ENCODE data around the gene SLC22A23.

SLC22A23 gene

GRCh38 chr6:3258201-3258600, 198.6 kb downstream of the SLC22A23 start:
- no peak for FAIRE-seq
- TF ChIP-seq CTCF (IDR thresholded peaks at IDR 0.05; ENCODE audit: insufficient read depth, missing control alignments): no peak

GRCh38 chr6:3253597-3253961, 203.3 kb downstream of the SLC22A23 start:
- DNase-seq (ENCODE audit: insufficient read length, low spot score) (no peak), FAIRE-seq (no peak)
- no peak for TF ChIP-seq CTCF (IDR thresholded peaks at IDR 0.05; ENCODE audit: insufficient read depth, missing control alignments)

More at GRCh38 chr6:3258201-3258600, 198.6 kb downstream of the SLC22A23 start:
- no peak for DNase-seq (ENCODE audit: insufficient read length, low spot score)

DNA sequence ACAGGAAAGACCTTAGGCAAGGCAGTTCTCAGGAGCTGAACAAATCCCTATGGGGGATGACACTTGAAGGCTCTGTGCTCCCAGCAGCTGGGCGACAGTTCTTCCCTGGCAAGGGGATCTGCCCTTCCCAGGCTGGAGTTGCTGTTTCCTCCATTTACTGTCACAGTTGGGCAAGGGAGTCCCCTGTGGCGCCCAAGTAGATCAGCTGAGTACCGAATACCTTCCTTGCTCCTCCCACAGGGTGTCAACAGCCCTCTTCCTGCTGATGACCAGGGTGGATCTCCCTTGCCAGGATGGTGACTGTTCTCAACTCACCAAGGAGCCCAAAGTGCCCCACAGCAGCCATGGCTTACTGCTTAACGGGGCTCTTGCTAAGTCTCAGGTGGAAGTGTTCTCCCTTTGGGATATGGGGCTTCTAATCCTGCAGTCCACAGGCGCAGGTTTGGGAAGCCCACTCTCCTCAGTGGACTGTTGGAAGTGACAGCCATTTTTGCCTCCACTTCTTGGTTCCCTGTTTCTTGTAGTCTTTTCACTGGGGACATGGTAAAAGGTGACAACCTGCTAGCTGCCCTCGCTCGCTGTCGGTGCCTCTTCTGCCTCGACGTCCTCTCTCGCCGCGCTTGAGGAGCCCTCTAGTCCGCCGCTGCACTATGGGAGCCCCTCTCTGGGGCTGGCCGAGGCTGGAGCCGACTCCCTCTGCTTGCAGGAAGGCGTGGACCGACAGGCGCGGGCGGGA, 203.8 kb downstream of the SLC22A23 start:
- FAIRE-seq (no peak), DNase-seq (ENCODE audit: insufficient read length, low spot score) (no peak)
- TF ChIP-seq CTCF (IDR thresholded peaks at IDR 0.05; ENCODE audit: insufficient read depth, missing control alignments): no peak

DNA sequence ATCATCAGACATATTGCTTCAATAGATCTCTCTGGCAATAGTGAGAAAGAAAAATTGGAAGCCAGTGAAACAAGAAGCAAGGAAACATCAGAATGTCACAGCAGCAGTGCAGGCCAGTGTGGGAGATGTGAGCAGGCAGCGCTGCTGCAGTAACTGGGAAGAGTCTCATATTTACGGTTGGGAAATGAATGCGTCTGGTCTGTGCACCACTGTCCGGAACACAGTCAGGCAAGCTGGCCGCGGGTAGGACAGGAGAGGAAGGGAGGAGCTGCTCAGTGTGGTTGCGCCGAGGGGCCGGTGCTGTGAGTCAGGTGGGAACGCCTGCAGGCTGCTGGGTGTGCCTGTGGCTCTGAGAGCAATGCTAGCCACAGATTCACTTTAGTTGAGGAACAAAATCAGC, 204.5 kb downstream of the SLC22A23 start:
- FAIRE-seq: no peak
- no peak for DNase-seq (ENCODE audit: insufficient read length, low spot score)
- no peak for TF ChIP-seq CTCF (IDR thresholded peaks at IDR 0.05; ENCODE audit: insufficient read depth, missing control alignments)

DNA sequence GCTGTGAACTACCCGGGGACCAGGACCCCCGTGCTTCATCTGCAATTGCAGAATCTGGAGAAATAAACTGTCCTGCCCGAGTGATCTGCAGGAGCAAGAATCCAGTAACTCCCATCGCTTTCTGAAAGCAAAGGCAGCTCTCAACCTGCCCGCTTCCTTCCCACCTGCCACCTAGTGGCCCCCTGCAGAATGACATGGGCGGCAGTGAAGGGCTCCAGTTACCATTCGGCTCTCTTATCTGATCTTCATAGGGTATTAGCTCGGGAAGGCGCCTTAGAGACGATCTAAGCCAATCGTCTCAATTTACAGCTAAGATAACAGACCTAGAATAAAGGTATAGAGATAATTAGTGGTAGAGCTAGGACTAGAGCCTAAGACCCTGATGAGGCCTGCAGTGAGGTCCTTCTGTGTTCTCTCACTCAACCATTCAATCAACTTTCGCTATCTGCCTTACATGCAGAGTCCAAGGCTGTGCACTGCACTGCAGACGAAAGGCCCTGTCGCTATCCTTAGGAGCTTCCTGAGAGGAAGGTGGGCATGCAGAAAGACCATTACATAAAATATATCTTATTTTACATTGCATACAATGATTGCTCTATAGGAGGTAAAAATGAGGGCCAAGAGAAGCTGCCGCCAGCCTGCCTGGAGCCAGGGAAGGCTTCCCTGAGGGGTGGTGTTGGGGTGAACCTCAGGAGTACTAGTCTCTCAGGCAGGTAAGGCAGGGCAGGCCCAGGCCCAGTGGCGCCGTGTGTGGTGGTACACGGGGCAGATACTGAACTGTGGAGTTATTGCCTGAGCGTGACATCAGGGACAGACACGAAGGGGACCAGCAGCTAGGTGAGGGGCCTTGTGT, 205.2 kb downstream of the SLC22A23 start:
- no peak for FAIRE-seq
- peak; percentile 95 for TF ChIP-seq CTCF (IDR thresholded peaks at IDR 0.05; ENCODE audit: insufficient read depth, missing control alignments)
- peak; percentile 94 for DNase-seq (ENCODE audit: insufficient read length, low spot score)

GRCh38 chr6:3250231-3250675, 206.6 kb downstream of the SLC22A23 start:
- DNase-seq (ENCODE audit: insufficient read length, low spot score) (no peak), FAIRE-seq (no peak)
- no peak for TF ChIP-seq CTCF (IDR thresholded peaks at IDR 0.05; ENCODE audit: insufficient read depth, missing control alignments)

- no peak for TF ChIP-seq CTCF (IDR thresholded peaks at IDR 0.05; ENCODE audit: insufficient read depth, missing control alignments)
- no peak for DNase-seq (ENCODE audit: insufficient read length, low spot score)
- no peak for FAIRE-seq
These were observed 207.0 kb downstream of the SLC22A23 start for GRCh38 chr6:3249821-3250220.

All from D721Med (cell line).